ENCODE measurements around the gene SGSH. TPM values are rescaled to one million over a fixed set of nuclear protein-coding genes. Genes with fewer than 3 reads are reported as not detected.
A peak's percentile ranks its signal among the peaks of the same experiment; 100 is the strongest.

Gene SGSH
- total RNA-seq, result 15.9 and 19.4 TPM in 2 replicates

DNA sequence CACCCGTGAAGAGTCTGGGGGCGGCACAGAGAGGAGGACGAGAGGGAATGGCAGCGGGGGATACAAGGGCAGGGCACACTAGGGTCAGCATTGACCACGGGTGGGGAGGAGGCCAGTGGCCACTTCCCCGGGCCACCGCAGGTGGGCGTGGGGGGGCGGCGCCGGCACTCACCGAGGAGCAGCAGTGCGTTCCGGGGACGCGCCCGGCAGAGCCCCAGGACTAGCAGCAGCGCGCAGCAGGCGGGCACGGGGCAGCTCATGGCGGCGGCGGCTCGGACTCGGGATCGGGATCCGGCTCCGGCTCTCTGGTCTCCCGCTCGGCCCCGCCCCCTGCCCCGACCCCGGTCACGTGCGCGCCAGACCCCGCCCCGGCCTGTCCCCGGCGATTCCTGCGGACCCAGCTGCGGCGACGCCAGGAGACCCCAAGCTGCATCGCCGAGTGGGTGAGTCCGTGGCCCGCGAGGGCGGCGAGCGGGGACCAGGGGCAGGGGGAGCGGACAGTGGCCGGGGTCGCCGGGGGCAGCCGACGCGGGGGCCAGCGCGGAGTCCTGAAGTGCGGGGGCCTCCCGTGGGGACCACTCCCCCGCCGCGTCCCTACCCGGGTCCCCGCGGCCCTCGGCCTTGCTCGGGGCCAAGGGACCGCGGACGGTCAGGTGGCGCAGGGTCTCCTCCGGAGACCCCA, at the start of gene SGSH, which contains the start of gene SLC26A11:
Gene SGSH (minus strand): TSS at position 280 of the 682 bp plus-strand sequence. CDS start 20 bp downstream, at position 260.
Gene SLC26A11 (plus strand): TSS at position 374 of the 682 bp plus-strand sequence. CDS start 1,134 bp downstream, outside the sequence.
- Histone ChIP-seq H3K4me2 (ENCODE audit: insufficient read depth, low read length) (peak within 1 kb of the TSS; percentile 98), H4K20me1 (ENCODE audit: insufficient read depth, low read length) (peaks cover 31% of the 10 kb centered on the region), H3K9me3 (ENCODE audit: low read depth, low read length) (no peaks in the 10 kb centered on the region), H2AFZ (ENCODE audit: low read length) (peak within 1 kb of the TSS; percentile 82), H3K79me2 (ENCODE audit: insufficient read depth, low read length) (peaks cover 30% of the 10 kb centered on the region), H3K27ac (ENCODE audit: low read depth, low read length) (peak within 1 kb of the TSS; percentile 75), H3K36me3 (ENCODE audit: insufficient read depth, low read length) (peaks cover 9% of the 10 kb centered on the region), H3K4me3 (ENCODE audit: insufficient read depth, low read length) (peak within 1 kb of the TSS; percentile 93), H3K4me1 (ENCODE audit: insufficient read depth, low read length) (peaks cover 11% of the 10 kb centered on the region), H3K27me3 (ENCODE audit: insufficient read depth, low read length) (no peaks in the 10 kb centered on the region)
- peak; percentile 100 for DNase-seq (ENCODE audit: insufficient read length, low spot score, missing footprints)
- TF ChIP-seq, protein P1, sequence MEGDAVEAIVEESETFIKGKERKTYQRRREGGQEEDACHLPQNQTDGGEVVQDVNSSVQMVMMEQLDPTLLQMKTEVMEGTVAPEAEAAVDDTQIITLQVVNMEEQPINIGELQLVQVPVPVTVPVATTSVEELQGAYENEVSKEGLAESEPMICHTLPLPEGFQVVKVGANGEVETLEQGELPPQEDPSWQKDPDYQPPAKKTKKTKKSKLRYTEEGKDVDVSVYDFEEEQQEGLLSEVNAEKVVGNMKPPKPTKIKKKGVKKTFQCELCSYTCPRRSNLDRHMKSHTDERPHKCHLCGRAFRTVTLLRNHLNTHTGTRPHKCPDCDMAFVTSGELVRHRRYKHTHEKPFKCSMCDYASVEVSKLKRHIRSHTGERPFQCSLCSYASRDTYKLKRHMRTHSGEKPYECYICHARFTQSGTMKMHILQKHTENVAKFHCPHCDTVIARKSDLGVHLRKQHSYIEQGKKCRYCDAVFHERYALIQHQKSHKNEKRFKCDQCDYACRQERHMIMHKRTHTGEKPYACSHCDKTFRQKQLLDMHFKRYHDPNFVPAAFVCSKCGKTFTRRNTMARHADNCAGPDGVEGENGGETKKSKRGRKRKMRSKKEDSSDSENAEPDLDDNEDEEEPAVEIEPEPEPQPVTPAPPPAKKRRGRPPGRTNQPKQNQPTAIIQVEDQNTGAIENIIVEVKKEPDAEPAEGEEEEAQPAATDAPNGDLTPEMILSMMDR (IDR thresholded peaks at IDR 0.05; ENCODE audit: extremely low read depth, low read depth, low read length), result no peak

DNA sequence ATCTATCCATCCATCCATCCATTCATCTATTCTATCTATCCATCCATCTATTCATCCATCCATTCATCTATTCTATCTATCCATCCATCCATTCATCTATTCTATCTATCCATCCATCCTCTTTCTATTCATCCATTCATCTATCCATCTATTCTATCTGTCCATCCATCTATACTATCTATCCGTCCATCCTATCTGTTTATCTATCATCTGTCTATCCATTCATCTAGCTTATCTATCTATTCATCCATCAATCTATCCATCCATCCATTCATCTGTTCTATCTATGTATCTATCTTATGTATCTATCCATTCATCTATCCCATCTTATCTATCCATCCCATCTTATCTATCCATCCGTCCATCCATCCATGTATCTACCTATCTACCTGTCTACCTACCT, 49.3 kb upstream of the SGSH start:
- no peak overlapping the region for H3K4me2 ChIP-seq (ENCODE audit: insufficient read depth, low read length)
- TF ChIP-seq, protein P1 (IDR thresholded peaks at IDR 0.05; ENCODE audit: extremely low read depth, low read depth, low read length), result no peak
- no peak overlapping the region for H3K27ac ChIP-seq (ENCODE audit: low read depth, low read length)
- H3K27me3 ChIP-seq (ENCODE audit: insufficient read depth, low read length), result no peaks in the 10 kb centered on the region
- H3K9me3 ChIP-seq (ENCODE audit: low read depth, low read length), result no peaks in the 10 kb centered on the region
- H2AFZ ChIP-seq (ENCODE audit: low read length), result no peak overlapping the region
- H3K79me2 ChIP-seq (ENCODE audit: insufficient read depth, low read length), result peaks cover 13% of the 10 kb centered on the region
- H3K4me1 ChIP-seq (ENCODE audit: insufficient read depth, low read length), result no peaks in the 10 kb centered on the region
- H3K4me3 ChIP-seq (ENCODE audit: insufficient read depth, low read length), result no peak overlapping the region
- peaks cover 10% of the 10 kb centered on the region for H4K20me1 ChIP-seq (ENCODE audit: insufficient read depth, low read length)
- peaks cover 42% of the 10 kb centered on the region for H3K36me3 ChIP-seq (ENCODE audit: insufficient read depth, low read length)
- no peak for DNase-seq (ENCODE audit: insufficient read length, low spot score, missing footprints)

DNA sequence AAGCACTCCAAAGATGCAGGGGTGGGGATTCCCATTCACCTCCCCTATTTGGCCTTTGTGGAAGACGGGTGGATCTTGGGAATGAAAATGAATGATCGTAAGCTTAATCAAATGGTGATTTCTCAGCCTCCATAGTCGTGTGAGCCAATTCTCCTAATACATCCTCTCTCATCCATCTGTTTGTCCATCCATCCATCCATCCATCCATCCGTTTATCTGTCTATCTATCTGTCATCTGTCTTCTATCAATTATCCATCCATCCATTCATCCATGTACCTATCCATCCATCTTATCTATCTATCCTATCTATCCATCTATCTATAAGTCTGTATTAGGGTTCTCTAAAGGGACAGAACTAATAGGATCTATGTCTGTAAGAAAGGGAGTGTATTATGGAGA, 48.3 kb upstream of the SGSH start:
- TF ChIP-seq, protein P1 (IDR thresholded peaks at IDR 0.05; ENCODE audit: extremely low read depth, low read depth, low read length), result no peak
- Histone ChIP-seq H3K79me2 (ENCODE audit: insufficient read depth, low read length) (peaks cover 19% of the 10 kb centered on the region), H3K4me2 (ENCODE audit: insufficient read depth, low read length) (no peak overlapping the region), H4K20me1 (ENCODE audit: insufficient read depth, low read length) (peaks cover 10% of the 10 kb centered on the region), H3K27me3 (ENCODE audit: insufficient read depth, low read length) (no peaks in the 10 kb centered on the region), H3K9me3 (ENCODE audit: low read depth, low read length) (no peaks in the 10 kb centered on the region), H3K36me3 (ENCODE audit: insufficient read depth, low read length) (peaks cover 37% of the 10 kb centered on the region), H2AFZ (ENCODE audit: low read length) (no peak overlapping the region), H3K4me3 (ENCODE audit: insufficient read depth, low read length) (no peak overlapping the region), H3K4me1 (ENCODE audit: insufficient read depth, low read length) (peaks cover 4% of the 10 kb centered on the region), H3K27ac (ENCODE audit: low read depth, low read length) (no peak overlapping the region)
- no peak for DNase-seq (ENCODE audit: insufficient read length, low spot score, missing footprints)

DNA sequence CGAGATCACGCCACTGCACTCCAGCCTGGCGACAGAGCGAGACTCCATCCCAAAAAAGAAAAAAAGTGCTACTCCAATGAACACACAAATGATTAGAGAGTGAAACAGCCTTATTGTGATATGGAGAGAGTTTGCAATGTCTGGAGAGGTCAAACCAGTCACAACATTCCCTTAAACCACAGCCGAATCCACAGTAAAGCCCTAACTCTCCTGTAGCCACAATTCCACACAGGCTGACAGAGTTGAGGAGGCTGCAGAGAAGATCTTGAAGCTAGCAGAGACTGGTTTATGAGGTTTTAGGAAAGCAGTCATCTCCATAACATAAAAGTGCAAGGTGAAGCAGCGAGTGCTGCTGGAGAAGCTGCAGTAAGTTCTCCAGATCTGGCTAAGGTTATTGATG, 47.3 kb upstream of the SGSH start:
- no peak for DNase-seq (ENCODE audit: insufficient read length, low spot score, missing footprints)
- Histone ChIP-seq H3K4me1 (ENCODE audit: insufficient read depth, low read length) (peaks cover 14% of the 10 kb centered on the region), H3K4me2 (ENCODE audit: insufficient read depth, low read length) (no peak overlapping the region), H3K27ac (ENCODE audit: low read depth, low read length) (no peak overlapping the region), H3K36me3 (ENCODE audit: insufficient read depth, low read length) (peaks cover 37% of the 10 kb centered on the region), H3K4me3 (ENCODE audit: insufficient read depth, low read length) (no peak overlapping the region), H3K79me2 (ENCODE audit: insufficient read depth, low read length) (peaks cover 28% of the 10 kb centered on the region), H4K20me1 (ENCODE audit: insufficient read depth, low read length) (peaks cover 11% of the 10 kb centered on the region), H3K27me3 (ENCODE audit: insufficient read depth, low read length) (no peaks in the 10 kb centered on the region), H2AFZ (ENCODE audit: low read length) (no peak overlapping the region), H3K9me3 (ENCODE audit: low read depth, low read length) (no peaks in the 10 kb centered on the region)
- TF ChIP-seq, protein P1 (IDR thresholded peaks at IDR 0.05; ENCODE audit: extremely low read depth, low read depth, low read length), result no peak

Data from osteoblast (primary cell).